ENCODE data around the gene NHSL1. TPM values are rescaled to one million over a fixed set of nuclear protein-coding genes. Genes with fewer than 3 reads are reported as not detected.
A peak's percentile ranks its signal among the peaks of the same experiment; 100 is the strongest.

The NHSL1 gene
- total RNA-seq: 1 to 10 TPM in 1 of 2 donors, under 1 TPM in 1; 0.86 to 1.0 TPM
- total RNA-seq: 0.35 to 0.45 reads per million in 2 donors

DNA sequence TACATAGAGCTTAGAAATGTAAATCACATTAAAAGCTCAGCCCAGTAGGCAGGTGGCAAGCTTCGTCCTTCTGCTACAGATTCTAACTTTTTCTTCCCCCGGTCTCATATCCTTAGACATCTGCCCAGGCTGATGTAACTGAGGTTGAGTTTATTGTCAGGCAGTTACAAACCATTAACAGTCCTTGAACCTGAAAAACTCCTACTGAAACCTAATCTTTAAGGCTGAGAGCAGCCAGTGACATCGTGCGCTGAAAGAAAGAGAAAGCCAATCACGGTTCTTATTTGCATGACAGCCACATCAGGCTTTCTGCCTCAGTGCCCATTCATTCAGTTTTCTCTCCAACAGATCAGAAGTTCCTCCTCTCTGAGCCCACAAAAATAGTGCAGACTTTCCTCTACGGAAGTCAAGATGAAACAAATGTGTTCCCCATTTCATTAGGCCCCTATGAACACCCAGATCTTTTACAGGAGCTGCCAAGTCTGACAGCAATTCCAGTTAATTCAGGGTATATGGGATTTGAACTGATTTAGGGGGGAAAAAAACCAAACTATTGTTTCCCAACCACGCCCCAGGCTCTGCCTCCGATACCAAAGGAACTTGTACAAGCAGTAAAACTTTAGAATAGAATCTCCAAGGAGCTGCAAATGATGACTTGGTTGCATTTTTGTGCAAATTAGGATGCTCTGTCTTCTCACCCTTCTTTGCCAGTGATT, at the start of gene NHSL1:
Gene NHSL1, minus strand, starts transcription at position 192 of the 716 bp plus-strand sequence. CDS start 204 bp downstream, outside the sequence.
- Mint-ChIP-seq H3K4me1 (peaks cover 2% of the 10 kb centered on the region), H3K27me3 (peaks cover 42% of the 10 kb centered on the region), H3K27ac (no peak within 1 kb of the TSS), H3K4me3 (no peak within 1 kb of the TSS), H3K36me3 (ENCODE audit: low read depth) (no peaks in the 10 kb centered on the region)
- no peaks in the 10 kb centered on the region for H3K9me3 ChIP-seq (ENCODE audit: control insufficient read depth, low read length, poor library complexity, severe bottlenecking)
- no peak for DNase-seq
- ATAC-seq: peak; percentile 50

DNA sequence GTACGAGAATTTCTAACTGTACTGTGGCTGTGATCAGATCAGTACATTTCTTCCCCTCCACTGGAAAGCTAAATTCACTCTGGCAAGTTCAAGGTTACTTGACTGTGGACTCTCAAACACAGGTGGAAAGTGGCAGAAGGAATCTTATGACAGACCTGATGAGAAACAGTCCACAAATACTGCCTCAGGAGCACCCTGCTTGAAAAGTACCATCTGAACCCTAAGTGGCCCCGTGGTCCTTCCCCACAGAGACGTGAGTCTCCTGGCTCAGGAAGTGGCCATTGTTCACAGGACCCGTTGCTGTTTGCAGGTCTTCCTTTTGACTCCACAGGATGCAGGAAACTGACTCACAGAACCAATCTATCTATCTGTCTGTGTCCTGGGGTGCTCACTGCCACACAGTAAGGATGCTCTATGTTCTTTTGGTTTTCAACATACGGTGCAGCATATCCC, 47.5 kb upstream of the NHSL1 start:
- DNase-seq: no peak

GRCh38 chr6:138545621-138545980, 46.3 kb upstream of the NHSL1 start:
- no peaks in the 10 kb centered on the region for H3K9me3 ChIP-seq (ENCODE audit: control insufficient read depth, low read length, poor library complexity, severe bottlenecking)
- Mint-ChIP-seq H3K36me3 (ENCODE audit: low read depth) (no peaks in the 10 kb centered on the region), H3K27ac (no peak overlapping the region), H3K4me1 (peaks cover 7% of the 10 kb centered on the region), H3K4me3 (no peak overlapping the region), H3K27me3 (peaks cover 64% of the 10 kb centered on the region)
- ATAC-seq (no peak), DNase-seq (no peak)

More for the DNA sequence above, 47.5 kb upstream of the NHSL1 start:
- no peaks in the 10 kb centered on the region for H3K36me3 Mint-ChIP-seq (ENCODE audit: low read depth)
- no peak overlapping the region for H3K27ac Mint-ChIP-seq
- no peak overlapping the region for H3K4me3 Mint-ChIP-seq
- H3K4me1 Mint-ChIP-seq: peaks cover 7% of the 10 kb centered on the region
- H3K9me3 ChIP-seq (ENCODE audit: control insufficient read depth, low read length, poor library complexity, severe bottlenecking): no peaks in the 10 kb centered on the region
- ATAC-seq: no peak
- H3K27me3 Mint-ChIP-seq: peaks cover 60% of the 10 kb centered on the region

- ATAC-seq (no peak), DNase-seq (no peak)
- peaks cover 7% of the 10 kb centered on the region for H3K4me1 Mint-ChIP-seq
- H3K36me3 Mint-ChIP-seq (ENCODE audit: low read depth): no peaks in the 10 kb centered on the region
- H3K9me3 ChIP-seq (ENCODE audit: control insufficient read depth, low read length, poor library complexity, severe bottlenecking): no peaks in the 10 kb centered on the region
- no peak overlapping the region for H3K27ac Mint-ChIP-seq
- H3K27me3 Mint-ChIP-seq: peaks cover 65% of the 10 kb centered on the region
- no peak overlapping the region for H3K4me3 Mint-ChIP-seq
These were observed 45.2 kb upstream of the NHSL1 start for GRCh38 chr6:138544501-138544900.

DNA sequence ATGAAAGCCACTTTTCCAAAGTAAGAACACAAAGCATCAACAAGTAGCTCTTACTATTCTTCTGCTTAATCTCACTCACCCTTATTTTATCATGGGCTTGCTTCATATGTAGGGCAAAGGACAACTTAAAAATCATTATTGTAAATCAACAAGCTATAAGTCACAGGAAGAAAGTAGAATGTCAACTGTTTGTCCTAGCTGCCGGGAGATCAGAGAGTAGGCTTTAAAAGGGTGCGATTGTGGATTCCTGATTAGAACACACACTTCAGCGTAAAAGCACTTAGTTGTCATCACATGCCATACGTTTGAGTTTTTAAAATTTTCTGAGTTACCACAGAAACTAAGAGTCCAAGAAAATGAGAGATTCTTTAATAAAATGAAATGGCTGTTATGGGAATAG, 44.4 kb upstream of the NHSL1 start:
- no peak overlapping the region for H3K27ac Mint-ChIP-seq
- no peak overlapping the region for H3K4me3 Mint-ChIP-seq
- DNase-seq (no peak), ATAC-seq (no peak)
- peaks cover 7% of the 10 kb centered on the region for H3K4me1 Mint-ChIP-seq
- H3K36me3 Mint-ChIP-seq (ENCODE audit: low read depth): no peaks in the 10 kb centered on the region
- H3K9me3 ChIP-seq (ENCODE audit: control insufficient read depth, low read length, poor library complexity, severe bottlenecking): no peaks in the 10 kb centered on the region
- H3K27me3 Mint-ChIP-seq: peaks cover 65% of the 10 kb centered on the region

GRCh38 chr6:138541823-138542481, 42.7 kb upstream of the NHSL1 start:
- no peak for DNase-seq
- no peaks in the 10 kb centered on the region for H3K36me3 Mint-ChIP-seq (ENCODE audit: low read depth)
- no peak for ATAC-seq
- H3K9me3 ChIP-seq (ENCODE audit: control insufficient read depth, low read length, poor library complexity, severe bottlenecking): no peaks in the 10 kb centered on the region
- peaks cover 61% of the 10 kb centered on the region for H3K27me3 Mint-ChIP-seq
- no peak overlapping the region for H3K4me3 Mint-ChIP-seq
- peaks cover 7% of the 10 kb centered on the region for H3K4me1 Mint-ChIP-seq
- H3K27ac Mint-ChIP-seq: no peak overlapping the region

GRCh38 chr6:138540468-138540867, 41.2 kb upstream of the NHSL1 start:
- no peaks in the 10 kb centered on the region for H3K9me3 ChIP-seq (ENCODE audit: control insufficient read depth, low read length, poor library complexity, severe bottlenecking)
- ATAC-seq (no peak), DNase-seq (no peak)
- H3K27ac Mint-ChIP-seq: no peak overlapping the region
- no peaks in the 10 kb centered on the region for H3K36me3 Mint-ChIP-seq (ENCODE audit: low read depth)
- no peak overlapping the region for H3K4me3 Mint-ChIP-seq
- peaks cover 5% of the 10 kb centered on the region for H3K4me1 Mint-ChIP-seq
- peaks cover 63% of the 10 kb centered on the region for H3K27me3 Mint-ChIP-seq

- H3K36me3 Mint-ChIP-seq (ENCODE audit: low read depth): no peaks in the 10 kb centered on the region
- DNase-seq (no peak), ATAC-seq (no peak)
- H3K4me1 Mint-ChIP-seq: peaks cover 2% of the 10 kb centered on the region
- H3K9me3 ChIP-seq (ENCODE audit: control insufficient read depth, low read length, poor library complexity, severe bottlenecking): no peaks in the 10 kb centered on the region
- H3K27me3 Mint-ChIP-seq: peaks cover 64% of the 10 kb centered on the region
- H3K4me3 Mint-ChIP-seq: no peak overlapping the region
- no peak overlapping the region for H3K27ac Mint-ChIP-seq
These were observed 40.6 kb upstream of the NHSL1 start for GRCh38 chr6:138539876-138540275.

DNA sequence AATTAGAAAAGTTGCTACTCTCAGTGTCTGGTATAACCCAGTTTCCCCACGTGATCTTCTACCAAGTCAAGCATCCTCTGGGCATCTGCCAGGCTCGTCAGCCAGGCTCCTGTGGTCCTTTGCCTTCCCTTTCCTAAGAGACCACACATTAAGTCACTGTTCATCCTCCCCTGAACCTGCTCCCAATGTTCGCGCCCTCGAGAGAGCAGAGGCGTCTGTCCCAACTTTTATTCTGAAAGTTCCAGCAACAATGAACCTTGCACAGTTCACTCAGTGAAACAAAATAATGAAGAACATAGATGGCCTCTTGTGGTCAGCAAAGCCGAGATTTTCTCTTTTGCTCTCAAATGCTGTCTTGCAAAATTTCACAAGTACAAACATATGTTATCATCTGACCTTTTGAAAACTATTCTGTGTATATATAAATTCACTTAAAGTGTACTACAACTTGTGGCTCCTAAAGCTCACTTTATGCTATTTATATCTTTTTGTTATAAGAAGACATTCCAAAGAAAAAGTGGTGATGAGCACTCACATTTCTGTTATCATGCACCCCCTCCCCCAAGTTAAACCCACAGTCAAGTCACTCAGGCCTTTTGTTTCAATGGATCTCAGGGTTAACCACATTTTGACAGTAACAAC, 39.2 kb upstream of the NHSL1 start:
- no peaks in the 10 kb centered on the region for H3K9me3 ChIP-seq (ENCODE audit: control insufficient read depth, low read length, poor library complexity, severe bottlenecking)
- Mint-ChIP-seq H3K36me3 (ENCODE audit: low read depth) (no peaks in the 10 kb centered on the region), H3K27ac (no peak overlapping the region), H3K4me1 (no peaks in the 10 kb centered on the region), H3K27me3 (peaks cover 59% of the 10 kb centered on the region), H3K4me3 (no peak overlapping the region)
- ATAC-seq (no peak), DNase-seq (no peak)

- Mint-ChIP-seq H3K27me3 (peaks cover 62% of the 10 kb centered on the region), H3K4me1 (no peaks in the 10 kb centered on the region), H3K4me3 (no peak overlapping the region), H3K27ac (no peak overlapping the region), H3K36me3 (ENCODE audit: low read depth) (no peaks in the 10 kb centered on the region)
- DNase-seq: no peak
- no peak for ATAC-seq
- no peaks in the 10 kb centered on the region for H3K9me3 ChIP-seq (ENCODE audit: control insufficient read depth, low read length, poor library complexity, severe bottlenecking)
These were observed 37.8 kb upstream of the NHSL1 start for GRCh38 chr6:138537106-138537505.

DNA sequence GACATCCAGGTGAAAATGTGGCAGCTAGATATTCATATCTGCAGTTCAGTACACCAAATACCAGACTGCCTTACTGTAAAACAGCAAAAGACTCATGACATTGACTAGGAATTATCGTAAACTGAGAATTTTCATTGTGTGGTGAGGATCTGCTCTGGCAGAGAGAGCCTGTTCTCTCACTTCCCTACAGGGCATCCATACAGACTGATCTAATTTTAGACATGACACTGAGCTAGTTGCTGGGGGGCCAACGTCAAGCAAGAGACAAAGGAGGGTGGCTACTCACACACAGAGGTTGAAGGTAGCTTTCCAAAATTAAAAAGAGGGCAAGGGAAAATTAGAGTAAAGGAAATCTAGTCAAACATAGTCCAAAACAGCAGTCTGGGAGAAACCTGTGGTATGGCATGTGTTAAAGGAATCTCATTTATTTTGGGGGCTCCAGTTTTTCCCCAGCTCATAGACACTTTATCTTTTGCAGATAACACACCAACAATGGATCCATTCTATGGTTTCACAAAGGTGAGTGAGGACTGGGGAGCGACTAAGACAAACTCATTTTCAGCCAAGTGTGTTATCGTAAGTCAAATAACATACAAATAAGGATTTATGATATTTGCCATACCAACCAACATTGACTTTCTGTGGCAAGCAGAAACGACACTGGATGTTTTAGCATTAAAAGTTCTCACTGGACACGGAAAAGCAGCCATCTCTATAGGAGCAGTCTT, 36.6 kb upstream of the NHSL1 start:
- no peaks in the 10 kb centered on the region for H3K4me1 Mint-ChIP-seq

GRCh38 chr6:138533667-138534066, 34.4 kb upstream of the NHSL1 start:
- DNase-seq (no peak), ATAC-seq (no peak)
- Mint-ChIP-seq H3K4me1 (no peaks in the 10 kb centered on the region), H3K27me3 (peaks cover 63% of the 10 kb centered on the region), H3K27ac (no peak overlapping the region), H3K4me3 (no peak overlapping the region), H3K36me3 (ENCODE audit: low read depth) (no peaks in the 10 kb centered on the region)
- H3K9me3 ChIP-seq (ENCODE audit: control insufficient read depth, low read length, poor library complexity, severe bottlenecking): no peaks in the 10 kb centered on the region

More for the DNA sequence above, 36.6 kb upstream of the NHSL1 start:
- no peaks in the 10 kb centered on the region for H3K36me3 Mint-ChIP-seq (ENCODE audit: low read depth)
- no peak for DNase-seq
- no peak overlapping the region for H3K4me3 Mint-ChIP-seq
- H3K27me3 Mint-ChIP-seq: peaks cover 60% of the 10 kb centered on the region
- H3K9me3 ChIP-seq (ENCODE audit: control insufficient read depth, low read length, poor library complexity, severe bottlenecking): no peaks in the 10 kb centered on the region
- H3K27ac Mint-ChIP-seq: no peak overlapping the region
- no peak for ATAC-seq

GRCh38 chr6:138531387-138531786, 32.1 kb upstream of the NHSL1 start:
- H3K9me3 ChIP-seq (ENCODE audit: control insufficient read depth, low read length, poor library complexity, severe bottlenecking): no peaks in the 10 kb centered on the region
- H3K27ac Mint-ChIP-seq: no peak overlapping the region
- H3K27me3 Mint-ChIP-seq: peaks cover 64% of the 10 kb centered on the region
- DNase-seq (no peak), ATAC-seq (no peak)
- H3K4me1 Mint-ChIP-seq: no peaks in the 10 kb centered on the region
- H3K4me3 Mint-ChIP-seq: no peak overlapping the region
- H3K36me3 Mint-ChIP-seq (ENCODE audit: low read depth): no peaks in the 10 kb centered on the region

Measured in T-helper 17 cell (primary cell).